ENCODE results near the gene PTPN22. TPM values are rescaled to one million over a fixed set of nuclear protein-coding genes. Genes with fewer than 3 reads are reported as not detected.
A peak's percentile ranks its signal among the peaks of the same experiment; 100 is the strongest.

Gene PTPN22
- total RNA-seq: 10 to 100 TPM; 79.4 to 81.1 TPM

GRCh38 chr1:113871597-113872113 lies at the start of gene PTPN22:
TSS of gene PTPN22 (minus strand) at chr1:113871712.
- H3K27ac Mint-ChIP-seq: peak within 1 kb of the TSS; percentile 98
- CTCF ChIA-PET: interaction anchor here (1.1 kb wide), 1 partner anchor 32 kb away, joined by 5 read pairs; no protein-coding TSS in a partner anchor
- H3K27me3 Mint-ChIP-seq: no peaks in the 10 kb centered on the region
- H3K4me3 Mint-ChIP-seq: peak within 1 kb of the TSS; percentile 91
- POLR2A ChIA-PET: interaction anchor here (1.0 to 1.3 kb wide), 5 partner anchors 16 to 69 kb away, joined by 3 to 30 read pairs (median 4); partner anchors contain the start of genes AP4B1, BCL2L15, DCLRE1B and HIPK1
- H3K9me3 Mint-ChIP-seq: no peaks in the 10 kb centered on the region
- peaks cover 29% of the 10 kb centered on the region for H3K36me3 Mint-ChIP-seq (ENCODE audit: low read depth)
- peaks cover 74% of the 10 kb centered on the region for H3K4me1 Mint-ChIP-seq
- DNase-seq: peak; percentile 89

- Mint-ChIP-seq H3K36me3 (ENCODE audit: low read depth) (peaks cover 13% of the 10 kb centered on the region), H3K27ac (no peak overlapping the region), H3K27me3 (peaks cover 6% of the 10 kb centered on the region), H3K4me3 (no peak overlapping the region), H3K9me3 (no peaks in the 10 kb centered on the region), H3K4me1 (peaks cover 5% of the 10 kb centered on the region)
- DNase-seq: no peak
- ChIA-PET POLR2A (interaction anchor here (5.0 kb wide), 1 partner anchor 11 kb away, joined by 26 read pairs; the partner anchor contains the start of gene HIPK1), CTCF (interaction anchor here (1.3 kb wide), 1 partner anchor 11 kb away, joined by 4 read pairs; the partner anchor contains the start of gene HIPK1)
These were observed 46.7 kb upstream of the PTPN22 start for GRCh38 chr1:113918243-113918642.

- CTCF ChIA-PET: interaction anchor here (1.3 kb wide), 1 partner anchor 11 kb away, joined by 4 read pairs; the partner anchor contains the start of gene HIPK1
- H3K27me3 Mint-ChIP-seq: peaks cover 1% of the 10 kb centered on the region
- no peak overlapping the region for H3K4me3 Mint-ChIP-seq
- peaks cover 20% of the 10 kb centered on the region for H3K36me3 Mint-ChIP-seq (ENCODE audit: low read depth)
- no peak for DNase-seq
- no peak overlapping the region for H3K27ac Mint-ChIP-seq
- no peaks in the 10 kb centered on the region for H3K9me3 Mint-ChIP-seq
- peaks cover 7% of the 10 kb centered on the region for H3K4me1 Mint-ChIP-seq
- POLR2A ChIA-PET: interaction anchor here (0.7 to 5.0 kb wide), 2 partner anchors 12 to 14 kb away, joined by 3 to 26 read pairs; partner anchors contain the start of gene HIPK1
These were observed 46.0 kb upstream of the PTPN22 start for GRCh38 chr1:113917400-113918082.

GRCh38 chr1:113916974-113917373 lies 45.5 kb upstream of the PTPN22 start:
- ChIA-PET CTCF (no interaction called here), POLR2A (interaction anchor here (0.7 to 5.0 kb wide), 2 partner anchors 13 kb away, joined by 3 to 26 read pairs; partner anchors contain the start of gene HIPK1)
- no peak overlapping the region for H3K4me3 Mint-ChIP-seq
- H3K4me1 Mint-ChIP-seq: peaks cover 7% of the 10 kb centered on the region
- H3K9me3 Mint-ChIP-seq: no peaks in the 10 kb centered on the region
- H3K36me3 Mint-ChIP-seq (ENCODE audit: low read depth): peaks cover 22% of the 10 kb centered on the region
- no peak for DNase-seq
- no peak overlapping the region for H3K27ac Mint-ChIP-seq
- H3K27me3 Mint-ChIP-seq: no peaks in the 10 kb centered on the region

- Mint-ChIP-seq H3K9me3 (no peaks in the 10 kb centered on the region), H3K27me3 (no peaks in the 10 kb centered on the region), H3K4me1 (peaks cover 17% of the 10 kb centered on the region), H3K27ac (no peak overlapping the region), H3K4me3 (no peak overlapping the region), H3K36me3 (ENCODE audit: low read depth) (peaks cover 50% of the 10 kb centered on the region)
- POLR2A ChIA-PET: interaction anchor here (1.3 to 3.1 kb wide), 3 partner anchors 10 to 31 kb away, joined by 3 to 8 read pairs (median 8); partner anchors contain the start of genes AP4B1, DCLRE1B and HIPK1
- CTCF ChIA-PET: interaction anchor here (1.2 to 1.4 kb wide), 2 partner anchors 14 to 15 kb away, joined by 3 to 7 read pairs; partner anchors contain the start of gene HIPK1
- DNase-seq: no peak
These were observed 42.6 kb upstream of the PTPN22 start for GRCh38 chr1:113913887-113914664.

- Mint-ChIP-seq H3K27me3 (no peaks in the 10 kb centered on the region), H3K9me3 (no peaks in the 10 kb centered on the region), H3K27ac (no peak overlapping the region), H3K4me3 (no peak overlapping the region), H3K36me3 (ENCODE audit: low read depth) (peaks cover 55% of the 10 kb centered on the region), H3K4me1 (peaks cover 23% of the 10 kb centered on the region)
- ChIA-PET CTCF (interaction anchor here (0.6 to 1.4 kb wide), 3 partner anchors 8 to 16 kb away, joined by 3 to 7 read pairs (median 3); partner anchors contain the start of gene HIPK1), POLR2A (interaction anchor here (0.8 to 3.1 kb wide), 3 partner anchors 9 to 17 kb away, joined by 3 to 8 read pairs (median 8); partner anchors contain the start of genes AP4B1, DCLRE1B and HIPK1)
- no peak for DNase-seq
These were observed 41.8 kb upstream of the PTPN22 start for GRCh38 chr1:113913312-113913668.

GRCh38 chr1:113912594-113913311 lies 41.2 kb upstream of the PTPN22 start:
- no peak overlapping the region for H3K4me3 Mint-ChIP-seq
- no peaks in the 10 kb centered on the region for H3K27me3 Mint-ChIP-seq
- DNase-seq: no peak
- peaks cover 28% of the 10 kb centered on the region for H3K4me1 Mint-ChIP-seq
- no peak overlapping the region for H3K27ac Mint-ChIP-seq
- peaks cover 60% of the 10 kb centered on the region for H3K36me3 Mint-ChIP-seq (ENCODE audit: low read depth)
- ChIA-PET POLR2A (interaction anchor here (0.8 to 3.1 kb wide), 3 partner anchors 9 to 18 kb away, joined by 3 to 8 read pairs (median 8); partner anchors contain the start of genes AP4B1, DCLRE1B and HIPK1), CTCF (interaction anchor here (0.6 to 1.4 kb wide), 3 partner anchors 9 to 17 kb away, joined by 3 to 7 read pairs (median 3); partner anchors contain the start of gene HIPK1)
- no peaks in the 10 kb centered on the region for H3K9me3 Mint-ChIP-seq

- no peak for DNase-seq
- H3K9me3 Mint-ChIP-seq: no peaks in the 10 kb centered on the region
- H3K4me3 Mint-ChIP-seq: peak overlapping the region; percentile 93
- H3K27me3 Mint-ChIP-seq: no peaks in the 10 kb centered on the region
- POLR2A ChIA-PET: interaction anchor here (1.0 to 9.3 kb wide), 9 partner anchors 25 to 94 kb away, joined by 3 to 268 read pairs (median 30); partner anchors contain the start of genes HIPK1 and RSBN1
- H3K4me1 Mint-ChIP-seq: peaks cover 61% of the 10 kb centered on the region
- CTCF ChIA-PET: interaction anchor here (0.7 to 6.0 kb wide), 9 partner anchors 16 to 158 kb away, joined by 3 to 90 read pairs (median 3); partner anchors contain the start of genes HIPK1 and PHTF1
- peak overlapping the region; percentile 89 for H3K27ac Mint-ChIP-seq
- peaks cover 61% of the 10 kb centered on the region for H3K36me3 Mint-ChIP-seq (ENCODE audit: low read depth)
These were observed 33.9 kb upstream of the PTPN22 start for GRCh38 chr1:113905435-113905861.

- CTCF ChIA-PET: interaction anchor here (0.7 to 6.0 kb wide), 21 partner anchors 11 to 378 kb away, joined by 3 to 90 read pairs (median 4); partner anchors contain the start of gene HIPK1
- peak; percentile 99 for DNase-seq
- POLR2A ChIA-PET: interaction anchor here (0.7 to 9.3 kb wide), 24 partner anchors 9 to 145 kb away, joined by 3 to 268 read pairs (median 7); partner anchors contain the start of genes BCL2L15, HIPK1, PHTF1 and RSBN1
These were observed 33.3 kb upstream of the PTPN22 start, which contains the start of the genes AP4B1 and DCLRE1B for GRCh38 chr1:113904674-113905434. TSS of gene AP4B1 (minus strand) at chr1:113904799. CDS start at chr1:113904717, 82 bp downstream. TSS of gene DCLRE1B (plus strand) at chr1:113905326. CDS start at chr1:113905587, 261 bp downstream.

GRCh38 chr1:113904293-113904673 lies 32.8 kb upstream of the PTPN22 start:
- peak overlapping the region; percentile 93 for H3K4me3 Mint-ChIP-seq
- no peaks in the 10 kb centered on the region for H3K27me3 Mint-ChIP-seq
- H3K36me3 Mint-ChIP-seq (ENCODE audit: low read depth): peaks cover 61% of the 10 kb centered on the region
- ChIA-PET CTCF (interaction anchor here (0.7 to 6.0 kb wide), 19 partner anchors 11 to 379 kb away, joined by 3 to 90 read pairs (median 4); partner anchors contain the start of gene HIPK1), POLR2A (interaction anchor here (0.7 to 9.3 kb wide), 24 partner anchors 9 to 145 kb away, joined by 3 to 268 read pairs (median 7); partner anchors contain the start of genes BCL2L15, HIPK1, PHTF1 and RSBN1)
- H3K27ac Mint-ChIP-seq: peak overlapping the region; percentile 89
- no peak for DNase-seq
- H3K4me1 Mint-ChIP-seq: peaks cover 67% of the 10 kb centered on the region
- no peaks in the 10 kb centered on the region for H3K9me3 Mint-ChIP-seq

More at GRCh38 chr1:113904674-113905434, 33.3 kb upstream of the PTPN22 start, which contains the start of the genes AP4B1 and DCLRE1B:
- peak within 1 kb of the TSS; percentile 89 for H3K27ac Mint-ChIP-seq
- H3K9me3 Mint-ChIP-seq: no peaks in the 10 kb centered on the region
- H3K4me1 Mint-ChIP-seq: peaks cover 62% of the 10 kb centered on the region
- no peaks in the 10 kb centered on the region for H3K27me3 Mint-ChIP-seq
- H3K4me3 Mint-ChIP-seq: peak within 1 kb of the TSS; percentile 93
- peaks cover 61% of the 10 kb centered on the region for H3K36me3 Mint-ChIP-seq (ENCODE audit: low read depth)

Measured in activated CD4-positive, alpha-beta memory T cell treated with anti-CD3 and anti-CD28 coated beads, Interleukin-2, amount 10 ng/mL, durations not matched to agents 7 days and 5 days (primary cell).